Choroid plexus epithelial cell (primary cell): ENCODE results near the gene CDH22.
A peak's percentile ranks its signal among the peaks of the same experiment; 100 is the strongest.

Experiments
- DNase-seq: peaks from one replicate; pipeline ENCODE4 v3.0.0-alpha.2; 2010; ENCODE audit warnings: low read depth
- H3K4me3 ChIP-seq: 2 replicates; pipeline ENCODE4 v1.5.1; 2011; ENCODE audit warnings: low read depth, mild to moderate bottlenecking, control low read depth, low read length, moderate library complexity
- CTCF ChIP-seq: conservative IDR thresholded peaks from 2 replicates; pipeline ENCODE4 v1.5.1; 2011; ENCODE audit warnings: low read depth, mild to moderate bottlenecking, control low read depth, inconsistent platforms, low read length, moderate library complexity

Gene CDH22

GRCh38 chr20:46354207-46354555, 45.9 kb upstream of the CDH22 start:
- H3K4me3 ChIP-seq = no peak overlapping the region
- no peak for TF ChIP-seq CTCF
- no peak for DNase-seq

GRCh38 chr20:46353500-46354206, 45.4 kb upstream of the CDH22 start:
- TF ChIP-seq CTCF = no peak

GRCh38 chr20:46352370-46352938, 44.2 kb upstream of the CDH22 start:
- no peak for DNase-seq
- H3K4me3 ChIP-seq = no peak overlapping the region
- no peak for TF ChIP-seq CTCF

More at GRCh38 chr20:46353500-46354206, 45.4 kb upstream of the CDH22 start:
- no peak for DNase-seq
- no peak overlapping the region for H3K4me3 ChIP-seq

GRCh38 chr20:46351357-46352058, 43.2 kb upstream of the CDH22 start:
- no peak overlapping the region for H3K4me3 ChIP-seq
- no peak for TF ChIP-seq CTCF
- no peak for DNase-seq

GRCh38 chr20:46350986-46351267, 42.6 kb upstream of the CDH22 start:
- DNase-seq = no peak
- TF ChIP-seq CTCF = no peak
- H3K4me3 ChIP-seq = no peak overlapping the region

GRCh38 chr20:46350201-46350985, 42.1 kb upstream of the CDH22 start:
- no peak for TF ChIP-seq CTCF
- H3K4me3 ChIP-seq = no peak overlapping the region
- peak; percentile 92 for DNase-seq
